Neural cell (in vitro differentiated cells): ENCODE measurements around the gene THRA.

Experiments
- CTCF ChIP-seq: fragments of 450-650 bp; IDR thresholded peaks from 2 replicates; pipeline ENCODE4 v1.5.1; 2014; ENCODE audit warnings: antibody characterized with exemption, mild to moderate bottlenecking, moderate library complexity; ENCODE audit not compliant: poor library complexity, severe bottlenecking
- EZH2 ChIP-seq: fragments of 200-600, 300-800 bp; shearing (Covaris generic), sonication (generic); IDR thresholded peaks from 2 replicates; pipeline ENCODE4 v1.6.1; 2014; ENCODE audit warnings: antibody characterized with exemption, low read length, borderline replicate concordance, mild to moderate bottlenecking; ENCODE audit not compliant: insufficient read depth, poor library complexity, severe bottlenecking

GRCh38 chr17:40100419-40100668 is 37.6 kb downstream of the THRA start, which contains the start of gene NR1D1:
- TF ChIP-seq CTCF (peak; percentile 14), EZH2 (no peak)
